ENCODE data around the gene TUBB4A. TPM values are rescaled to one million over a fixed set of nuclear protein-coding genes. Genes with fewer than 3 reads are reported as not detected.

TUBB4A gene
- polyA plus RNA-seq, 2 of the 4 experiments (the other 2 are of a cell fraction) = 2.2 to 15.4 TPM

GRCh38 chr19:6540918-6541689 is 39.0 kb upstream of the TUBB4A start:
- ChIA-PET CTCF (interaction anchor here (0.7 to 1.2 kb wide), 3 partner anchors 11 to 25 kb away, joined by 3 to 5 read pairs (median 4); no protein-coding TSS in a partner anchor), POLR2A (interaction anchor here (0.7 to 0.9 kb wide), 2 partner anchors 10 to 34 kb away, joined by 4 to 5 read pairs; partner anchors contain the start of gene TNFSF9)
- no peak overlapping the region for H3K4me3 ChIP-seq
- DNase-seq (ENCODE audit: low read depth in 1 of 2, low spot score in 1 of 2) (no peak), FAIRE-seq (no peak), ATAC-seq (peak in 1 of 2 experiments; percentile 70; a peak in 4 of 6 replicates)
- no peak overlapping the region for H3K27ac ChIP-seq
- no peaks in the 10 kb centered on the region for H3K9me3 ChIP-seq
- no peak for TF ChIP-seq FOSB (CRISPR knock-in tag; IDR thresholded peaks at IDR 0.05)
- no peak for TF ChIP-seq RAD21 (conservative IDR thresholded peaks at IDR 0.05 in 1 of 2, IDR thresholded peaks at IDR 0.05 in 1 of 2)
- H3K4me1 ChIP-seq = peaks cover 13% of the 10 kb centered on the region; the same call in 2 of the 3 replicates
- 73% methylated on average over 13 of the region's 13 CpGs for WGBS (ENCODE audit: missing lambda C conversion rate)
- H3K4me2 ChIP-seq = no peak overlapping the region

- FAIRE-seq (no peak), DNase-seq (ENCODE audit: low read depth in 1 of 2, low spot score in 1 of 2) (no peak), ATAC-seq (no peak)
- CTCF ChIA-PET = interaction anchor here (0.7 kb wide), 1 partner anchor 38 kb away, joined by 3 read pairs; no protein-coding TSS in a partner anchor
- TF ChIP-seq EHMT2 (IDR thresholded peaks at IDR 0.05; ENCODE audit: low read depth) (no peak), CTCF (IDR thresholded peaks at IDR 0.05) (no peak), KDM1A (IDR thresholded peaks at IDR 0.05; ENCODE audit: low read depth) (no peak), RAD21 (conservative IDR thresholded peaks at IDR 0.05 in 1 of 2, IDR thresholded peaks at IDR 0.05 in 1 of 2) (no peak)
- TF ChIP-seq, protein P1, sequence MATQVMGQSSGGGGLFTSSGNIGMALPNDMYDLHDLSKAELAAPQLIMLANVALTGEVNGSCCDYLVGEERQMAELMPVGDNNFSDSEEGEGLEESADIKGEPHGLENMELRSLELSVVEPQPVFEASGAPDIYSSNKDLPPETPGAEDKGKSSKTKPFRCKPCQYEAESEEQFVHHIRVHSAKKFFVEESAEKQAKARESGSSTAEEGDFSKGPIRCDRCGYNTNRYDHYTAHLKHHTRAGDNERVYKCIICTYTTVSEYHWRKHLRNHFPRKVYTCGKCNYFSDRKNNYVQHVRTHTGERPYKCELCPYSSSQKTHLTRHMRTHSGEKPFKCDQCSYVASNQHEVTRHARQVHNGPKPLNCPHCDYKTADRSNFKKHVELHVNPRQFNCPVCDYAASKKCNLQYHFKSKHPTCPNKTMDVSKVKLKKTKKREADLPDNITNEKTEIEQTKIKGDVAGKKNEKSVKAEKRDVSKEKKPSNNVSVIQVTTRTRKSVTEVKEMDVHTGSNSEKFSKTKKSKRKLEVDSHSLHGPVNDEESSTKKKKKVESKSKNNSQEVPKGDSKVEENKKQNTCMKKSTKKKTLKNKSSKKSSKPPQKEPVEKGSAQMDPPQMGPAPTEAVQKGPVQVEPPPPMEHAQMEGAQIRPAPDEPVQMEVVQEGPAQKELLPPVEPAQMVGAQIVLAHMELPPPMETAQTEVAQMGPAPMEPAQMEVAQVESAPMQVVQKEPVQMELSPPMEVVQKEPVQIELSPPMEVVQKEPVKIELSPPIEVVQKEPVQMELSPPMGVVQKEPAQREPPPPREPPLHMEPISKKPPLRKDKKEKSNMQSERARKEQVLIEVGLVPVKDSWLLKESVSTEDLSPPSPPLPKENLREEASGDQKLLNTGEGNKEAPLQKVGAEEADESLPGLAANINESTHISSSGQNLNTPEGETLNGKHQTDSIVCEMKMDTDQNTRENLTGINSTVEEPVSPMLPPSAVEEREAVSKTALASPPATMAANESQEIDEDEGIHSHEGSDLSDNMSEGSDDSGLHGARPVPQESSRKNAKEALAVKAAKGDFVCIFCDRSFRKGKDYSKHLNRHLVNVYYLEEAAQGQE (IDR thresholded peaks at IDR 0.05) = 0 out of 2 replicates have a peak, but pooled peaks have one; percentile 3
- H3K9me3 ChIP-seq = no peaks in the 10 kb centered on the region
- H3K27ac ChIP-seq = no peak overlapping the region
- peaks cover 13% of the 10 kb centered on the region; the same call in 2 of the 3 replicates for H3K4me1 ChIP-seq
- 94% methylated on average over 6 of the region's 6 CpGs for WGBS (ENCODE audit: missing lambda C conversion rate)
- no peak overlapping the region for H3K4me2 ChIP-seq
- no peak overlapping the region for H3K4me3 ChIP-seq
- POLR2A ChIA-PET = interaction anchor here (0.6 to 1.2 kb wide), 2 partner anchors 9 to 130 kb away, joined by 4 to 6 read pairs; partner anchors contain the start of gene TNFSF9
These were observed 37.4 kb upstream of the TUBB4A start for GRCh38 chr19:6539514-6539913.

DNA sequence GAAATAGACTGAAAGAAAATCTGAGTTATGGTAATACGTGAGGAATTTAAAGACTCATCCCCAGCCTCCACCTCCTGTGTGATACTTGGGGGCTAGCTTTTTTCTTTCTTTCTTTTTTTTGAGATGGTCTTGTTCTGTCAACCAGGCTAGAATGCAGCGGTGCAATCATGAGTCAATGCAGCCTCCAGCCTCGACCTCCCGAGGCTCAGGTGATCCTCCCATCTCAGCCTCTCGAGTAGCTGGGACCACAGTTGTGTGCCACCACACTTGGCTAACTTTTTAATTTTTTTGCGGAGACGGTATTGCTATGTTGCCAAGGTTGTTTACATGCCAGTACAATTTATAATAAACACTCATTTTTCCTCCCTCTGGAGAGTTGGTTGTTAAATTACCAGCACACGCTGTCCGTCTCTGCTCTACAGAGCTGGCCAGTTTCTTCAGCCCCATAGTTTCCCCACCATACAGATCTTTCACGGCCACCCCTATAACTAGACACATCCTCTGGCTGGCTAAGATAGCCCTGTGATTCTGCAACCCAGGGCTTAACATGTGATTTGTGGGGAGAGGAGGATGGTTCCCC is 33.5 kb upstream of the TUBB4A start:
- Histone ChIP-seq H3K9me3 (no peaks in the 10 kb centered on the region), H3K4me2 (no peak overlapping the region), H3K4me3 (no peak overlapping the region), H3K27ac (no peak overlapping the region), H3K4me1 (peaks cover 29% of the 10 kb centered on the region)
- ChIA-PET CTCF (interaction anchor here (0.6 to 1.3 kb wide), 5 partner anchors 9 to 236 kb away, joined by 3 to 4 read pairs (median 3); no protein-coding TSS in a partner anchor), POLR2A (no interaction called here)
- FAIRE-seq (no peak), ATAC-seq (no peak), DNase-seq (ENCODE audit: low read depth in 1 of 2, low spot score in 1 of 2) (no peak)
- 90% methylated on average over 10 of the region's 10 CpGs for WGBS (ENCODE audit: missing lambda C conversion rate)
- TF ChIP-seq CTCF (IDR thresholded peaks at IDR 0.05) (no peak), HMGXB4 (CRISPR knock-in tag; IDR thresholded peaks at IDR 0.05; ENCODE audit: borderline replicate concordance) (no peak), RNF2 (IDR thresholded peaks at IDR 0.05; ENCODE audit: borderline replicate concordance, low read depth) (no peak), ESRRA (IDR thresholded peaks at IDR 0.05; ENCODE audit: borderline replicate concordance, low read length) (no peak), MAX (IDR thresholded peaks at IDR 0.05) (no peak), CBX2 (IDR thresholded peaks at IDR 0.05; ENCODE audit: borderline replicate concordance, low read depth) (no peak), HOXB5 (CRISPR knock-in tag; IDR thresholded peaks at IDR 0.05) (no peak), HEYL (CRISPR knock-in tag; IDR thresholded peaks at IDR 0.05) (no peak), POLR2AphosphoS2 (conservative IDR thresholded peaks at IDR 0.05; ENCODE audit: low read length) (no peak), MAZ (IDR thresholded peaks at IDR 0.05; ENCODE audit: borderline replicate concordance, low read depth, low read length) (no peak), ZNF302 (CRISPR knock-in tag; IDR thresholded peaks at IDR 0.05) (no peak), NR3C1 (IDR thresholded peaks at IDR 0.05) (no peak), CHD2 (IDR thresholded peaks at IDR 0.05; ENCODE audit: low read length, partially characterized antibody) (no peak), RCOR1 (IDR thresholded peaks at IDR 0.05; ENCODE audit: low read depth, low read length) (no peak)

Measured in A549 (cell line).